Ectodermal cell (in vitro differentiated cells): Measurements from ENCODE around the gene RNF32.
A peak's percentile ranks its signal among the peaks of the same experiment; 100 is the strongest.

Source experiments
- H3K27ac ChIP-seq: 2 replicates; pipeline ENCODE4 v1.7.0; 2013; ENCODE audit warnings: mild to moderate bottlenecking, low read depth, low read length; ENCODE audit not compliant: insufficient read depth, poor library complexity, severe bottlenecking
- H3K27me3 ChIP-seq: 2 replicates; pipeline ENCODE4 v1.7.0; 2013; ENCODE audit warnings: mild to moderate bottlenecking, low read length; ENCODE audit not compliant: insufficient read depth, control insufficient read depth, poor library complexity, severe bottlenecking
- H3K36me3 ChIP-seq: one replicate; pipeline ENCODE4 v1.7.0; 2013; ENCODE audit warnings: low read length; ENCODE audit not compliant: control insufficient read depth, insufficient read depth
- H3K4me1 ChIP-seq: one replicate; pipeline ENCODE4 v1.7.0; 2013; ENCODE audit warnings: low read length; ENCODE audit not compliant: control insufficient read depth, insufficient read depth
- H3K4me3 ChIP-seq: 2 replicates; pipeline ENCODE4 v1.7.0; 2013; ENCODE audit warnings: low read depth, low read length, control low read depth; ENCODE audit not compliant: insufficient read depth
- H3K9me3 ChIP-seq: 2 replicates; pipeline ENCODE4 v1.7.0; 2013; ENCODE audit warnings: mild to moderate bottlenecking, low read length, moderate library complexity; ENCODE audit not compliant: control insufficient read depth
- WGBS, 2 experiments: methylation state at CpG; one replicate each; pipeline ENCODE4 v1.1.7; 2013; ENCODE audit warnings: missing lambda C conversion rate in 2 of 2; 5-methylcytosine and 5-hydroxymethylcytosine counted together

RNF32 gene

GRCh38 chr7:156673902-156674301, 33.3 kb downstream of the RNF32 start:
- WGBS, 2 experiments: 88 to 94% methylated on average over 9 of the region's 9 CpGs
- peak overlapping the region; percentile 3 for H3K27ac ChIP-seq

GRCh38 chr7:156675721-156676120, 35.1 kb downstream of the RNF32 start:
- H3K9me3 ChIP-seq: no peaks in the 10 kb centered on the region
- no peak overlapping the region for H3K4me3 ChIP-seq
- H3K4me1 ChIP-seq: peaks cover 10% of the 10 kb centered on the region
- H3K27ac ChIP-seq: no peak overlapping the region
- WGBS, 2 experiments: 89 to 92% methylated on average over 9 of the region's 9 CpGs
- H3K27me3 ChIP-seq: no peaks in the 10 kb centered on the region
- no peaks in the 10 kb centered on the region for H3K36me3 ChIP-seq

More at GRCh38 chr7:156673902-156674301, 33.3 kb downstream of the RNF32 start:
- H3K4me1 ChIP-seq: peaks cover 10% of the 10 kb centered on the region
- H3K27me3 ChIP-seq: no peaks in the 10 kb centered on the region
- H3K9me3 ChIP-seq: no peaks in the 10 kb centered on the region
- H3K36me3 ChIP-seq: no peaks in the 10 kb centered on the region
- H3K4me3 ChIP-seq: no peak overlapping the region

GRCh38 chr7:156676263-156676662, 35.7 kb downstream of the RNF32 start:
- Histone ChIP-seq H3K27me3 (no peaks in the 10 kb centered on the region), H3K4me3 (no peak overlapping the region), H3K27ac (no peak overlapping the region), H3K36me3 (no peaks in the 10 kb centered on the region), H3K9me3 (no peaks in the 10 kb centered on the region), H3K4me1 (peaks cover 10% of the 10 kb centered on the region)
- WGBS, 2 experiments: 86 to 88% methylated on average over 19 of the region's 19 CpGs

- H3K27ac ChIP-seq: no peak overlapping the region
- H3K36me3 ChIP-seq: no peaks in the 10 kb centered on the region
- H3K27me3 ChIP-seq: no peaks in the 10 kb centered on the region
- H3K4me1 ChIP-seq: peaks cover 10% of the 10 kb centered on the region
- no peak overlapping the region for H3K4me3 ChIP-seq
- H3K9me3 ChIP-seq: no peaks in the 10 kb centered on the region
- WGBS, 2 experiments: 93 to 95% methylated on average over 9 of the region's 9 CpGs
Measured at GRCh38 chr7:156677374-156678054, 36.9 kb downstream of the RNF32 start.

- no peak overlapping the region for H3K4me3 ChIP-seq
Measured at GRCh38 chr7:156680281-156680680, 39.7 kb downstream of the RNF32 start.

GRCh38 chr7:156682928-156683327, 42.4 kb downstream of the RNF32 start:
- Histone ChIP-seq H3K27ac (no peak overlapping the region), H3K36me3 (peaks cover 4% of the 10 kb centered on the region), H3K9me3 (no peaks in the 10 kb centered on the region), H3K4me3 (no peak overlapping the region), H3K27me3 (no peaks in the 10 kb centered on the region), H3K4me1 (peaks cover 7% of the 10 kb centered on the region)
- WGBS, 2 experiments: 90 to 98% methylated on average over 2 of the region's 2 CpGs

More at GRCh38 chr7:156680281-156680680, 39.7 kb downstream of the RNF32 start:
- Histone ChIP-seq H3K4me1 (peaks cover 7% of the 10 kb centered on the region), H3K9me3 (no peaks in the 10 kb centered on the region), H3K36me3 (peaks cover 4% of the 10 kb centered on the region), H3K27ac (no peak overlapping the region), H3K27me3 (no peaks in the 10 kb centered on the region)
- 98 to 100% methylated on average over 1 of the region's 1 CpG for WGBS, 2 experiments

- Histone ChIP-seq H3K27me3 (no peaks in the 10 kb centered on the region), H3K27ac (no peak overlapping the region), H3K36me3 (peaks cover 4% of the 10 kb centered on the region), H3K4me1 (peaks cover 7% of the 10 kb centered on the region), H3K4me3 (no peak overlapping the region), H3K9me3 (no peaks in the 10 kb centered on the region)
- WGBS, 2 experiments: 93 to 94% methylated on average over 10 of the region's 10 CpGs
Measured at GRCh38 chr7:156684251-156684650, 43.7 kb downstream of the RNF32 start.

GRCh38 chr7:156684661-156685060, 44.1 kb downstream of the RNF32 start:
- no peaks in the 10 kb centered on the region for H3K27me3 ChIP-seq
- WGBS, 2 experiments: 93 to 94% methylated on average over 4 of the region's 4 CpGs
- no peak overlapping the region for H3K4me3 ChIP-seq
- H3K4me1 ChIP-seq: peaks cover 7% of the 10 kb centered on the region
- H3K9me3 ChIP-seq: no peaks in the 10 kb centered on the region
- no peak overlapping the region for H3K27ac ChIP-seq
- H3K36me3 ChIP-seq: peaks cover 4% of the 10 kb centered on the region

- Histone ChIP-seq H3K9me3 (no peaks in the 10 kb centered on the region), H3K27ac (no peak overlapping the region), H3K27me3 (no peaks in the 10 kb centered on the region), H3K4me3 (no peak overlapping the region), H3K36me3 (no peaks in the 10 kb centered on the region), H3K4me1 (no peaks in the 10 kb centered on the region)
- WGBS, 2 experiments: 76% methylated on average over 5 of the region's 5 CpGs
Measured at GRCh38 chr7:156691764-156692163, 51.2 kb downstream of the RNF32 start.

- H3K27me3 ChIP-seq: no peaks in the 10 kb centered on the region
- 80% methylated on average over 1 of the region's 1 CpG; no CpG with 5 or more reads in 1 of the 2 experiments for WGBS, 2 experiments
Measured at GRCh38 chr7:156692849-156693248, 52.3 kb downstream of the RNF32 start.

More at GRCh38 chr7:156692849-156693248, 52.3 kb downstream of the RNF32 start:
- H3K27ac ChIP-seq: no peak overlapping the region
- no peaks in the 10 kb centered on the region for H3K9me3 ChIP-seq
- H3K4me3 ChIP-seq: no peak overlapping the region
- H3K4me1 ChIP-seq: no peaks in the 10 kb centered on the region
- no peaks in the 10 kb centered on the region for H3K36me3 ChIP-seq
